ENCODE results near the gene TMEM132D.

Gene TMEM132D

DNA sequence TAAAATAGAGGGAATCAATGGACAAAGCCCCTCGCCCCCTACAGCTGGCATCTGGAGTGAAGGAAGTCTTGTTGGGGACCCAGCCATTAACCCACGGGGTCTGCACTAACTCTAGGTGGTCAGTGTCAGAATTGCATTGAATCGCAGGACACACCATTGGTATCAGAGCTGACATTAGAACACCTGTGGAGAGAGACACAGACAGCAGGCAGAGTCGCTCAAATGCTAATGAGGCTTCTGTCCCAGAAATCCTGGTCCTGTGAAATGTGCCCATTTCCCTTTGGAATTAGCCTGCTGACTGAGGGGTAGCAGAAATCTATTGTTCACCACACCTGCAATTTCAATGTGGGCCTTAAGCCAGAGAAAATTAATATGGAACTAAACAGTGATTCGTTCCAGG lies 33.0 kb downstream of the TMEM132D start:
- Mint-ChIP-seq H3K4me1 (peaks cover 32% of the 10 kb centered on the region), H3K4me3 (no peak overlapping the region), H3K36me3 (ENCODE audit: low read depth) (no peaks in the 10 kb centered on the region), H3K27ac (no peak overlapping the region), H3K27me3 (ENCODE audit: low read depth, poor library complexity) (peaks cover 19% of the 10 kb centered on the region), H3K9me3 (peaks cover 11% of the 10 kb centered on the region)
- no peak for DNase-seq
- TF ChIP-seq, protein P1, sequence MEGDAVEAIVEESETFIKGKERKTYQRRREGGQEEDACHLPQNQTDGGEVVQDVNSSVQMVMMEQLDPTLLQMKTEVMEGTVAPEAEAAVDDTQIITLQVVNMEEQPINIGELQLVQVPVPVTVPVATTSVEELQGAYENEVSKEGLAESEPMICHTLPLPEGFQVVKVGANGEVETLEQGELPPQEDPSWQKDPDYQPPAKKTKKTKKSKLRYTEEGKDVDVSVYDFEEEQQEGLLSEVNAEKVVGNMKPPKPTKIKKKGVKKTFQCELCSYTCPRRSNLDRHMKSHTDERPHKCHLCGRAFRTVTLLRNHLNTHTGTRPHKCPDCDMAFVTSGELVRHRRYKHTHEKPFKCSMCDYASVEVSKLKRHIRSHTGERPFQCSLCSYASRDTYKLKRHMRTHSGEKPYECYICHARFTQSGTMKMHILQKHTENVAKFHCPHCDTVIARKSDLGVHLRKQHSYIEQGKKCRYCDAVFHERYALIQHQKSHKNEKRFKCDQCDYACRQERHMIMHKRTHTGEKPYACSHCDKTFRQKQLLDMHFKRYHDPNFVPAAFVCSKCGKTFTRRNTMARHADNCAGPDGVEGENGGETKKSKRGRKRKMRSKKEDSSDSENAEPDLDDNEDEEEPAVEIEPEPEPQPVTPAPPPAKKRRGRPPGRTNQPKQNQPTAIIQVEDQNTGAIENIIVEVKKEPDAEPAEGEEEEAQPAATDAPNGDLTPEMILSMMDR (IDR thresholded peaks at IDR 0.05), result no peak

DNA sequence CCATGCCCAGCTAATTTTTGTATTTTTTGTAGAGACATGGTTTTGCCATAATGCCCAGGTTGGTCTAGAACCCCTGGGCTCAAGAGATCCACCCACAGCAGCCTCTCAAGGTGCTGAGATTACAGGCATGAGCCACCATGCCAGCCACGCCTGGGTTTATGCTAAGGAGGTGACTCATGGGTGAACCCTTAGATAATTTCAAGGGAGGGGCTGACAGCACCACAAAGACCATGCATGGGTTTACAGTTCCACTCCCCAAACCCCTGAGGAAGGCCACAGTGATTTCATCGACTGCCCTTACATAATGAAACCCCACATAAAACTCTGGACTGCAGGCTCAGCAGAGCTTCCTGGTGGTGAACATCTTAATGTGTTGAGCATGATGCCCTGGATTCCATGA lies 33.7 kb downstream of the TMEM132D start:
- Mint-ChIP-seq H3K36me3 (ENCODE audit: low read depth) (no peaks in the 10 kb centered on the region), H3K4me1 (peaks cover 32% of the 10 kb centered on the region), H3K4me3 (no peak overlapping the region), H3K27me3 (ENCODE audit: low read depth, poor library complexity) (peaks cover 20% of the 10 kb centered on the region), H3K9me3 (peaks cover 14% of the 10 kb centered on the region), H3K27ac (no peak overlapping the region)
- TF ChIP-seq, protein P1 (IDR thresholded peaks at IDR 0.05), result no peak
- DNase-seq, result no peak

DNA sequence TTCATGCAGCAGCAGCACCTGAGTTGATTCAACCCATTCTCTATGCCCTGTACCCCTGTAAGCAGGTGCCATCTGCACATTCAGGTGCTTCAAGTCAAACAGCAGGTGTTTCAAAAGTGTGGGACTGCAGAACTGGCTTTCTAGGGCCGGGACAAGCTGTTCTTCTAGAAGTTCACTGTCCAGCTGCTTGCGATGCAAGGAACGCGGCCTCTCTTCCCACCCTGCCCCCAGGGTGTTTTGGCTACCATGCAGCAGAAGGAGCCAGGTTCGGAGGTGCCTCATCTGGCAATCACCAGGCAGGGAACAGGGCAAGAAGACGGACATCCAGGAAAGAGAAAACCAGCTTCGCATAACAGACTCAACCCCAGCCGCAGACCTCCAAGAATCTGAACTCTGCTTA lies 35.2 kb downstream of the TMEM132D start:
- TF ChIP-seq, protein P1 (IDR thresholded peaks at IDR 0.05), result no peak
- H3K27me3 Mint-ChIP-seq (ENCODE audit: low read depth, poor library complexity), result peaks cover 20% of the 10 kb centered on the region
- peaks cover 27% of the 10 kb centered on the region for H3K9me3 Mint-ChIP-seq
- H3K4me3 Mint-ChIP-seq, result no peak overlapping the region
- DNase-seq, result no peak
- H3K36me3 Mint-ChIP-seq (ENCODE audit: low read depth), result no peaks in the 10 kb centered on the region
- peaks cover 27% of the 10 kb centered on the region for H3K4me1 Mint-ChIP-seq
- H3K27ac Mint-ChIP-seq, result no peak overlapping the region

DNA sequence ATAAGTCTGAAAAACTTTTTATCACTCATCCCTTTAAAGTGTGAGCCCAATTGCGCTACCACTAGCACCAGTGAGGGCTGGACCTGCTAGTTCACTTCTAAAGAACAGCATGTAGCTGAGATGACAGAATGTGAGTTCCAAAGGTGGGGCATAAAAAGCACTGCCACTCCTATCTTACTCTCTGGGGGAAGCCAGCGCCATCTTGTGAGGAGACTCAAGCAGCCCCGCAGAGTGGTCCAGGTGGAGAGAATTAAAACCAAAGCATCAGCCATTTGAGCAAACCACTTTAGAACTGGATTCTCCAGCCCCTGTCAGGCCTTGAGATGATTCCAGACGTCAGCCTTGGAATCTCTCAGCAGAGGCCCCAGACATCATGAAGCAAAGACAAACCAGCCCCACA lies 39.9 kb downstream of the TMEM132D start:
- no peak for DNase-seq
- H3K36me3 Mint-ChIP-seq (ENCODE audit: low read depth), result no peaks in the 10 kb centered on the region
- H3K4me1 Mint-ChIP-seq, result peaks cover 15% of the 10 kb centered on the region
- H3K9me3 Mint-ChIP-seq, result peaks cover 27% of the 10 kb centered on the region
- no peak overlapping the region for H3K27ac Mint-ChIP-seq
- H3K27me3 Mint-ChIP-seq (ENCODE audit: low read depth, poor library complexity), result peaks cover 3% of the 10 kb centered on the region
- TF ChIP-seq, protein P1 (IDR thresholded peaks at IDR 0.05), result no peak
- no peak overlapping the region for H3K4me3 Mint-ChIP-seq

DNA sequence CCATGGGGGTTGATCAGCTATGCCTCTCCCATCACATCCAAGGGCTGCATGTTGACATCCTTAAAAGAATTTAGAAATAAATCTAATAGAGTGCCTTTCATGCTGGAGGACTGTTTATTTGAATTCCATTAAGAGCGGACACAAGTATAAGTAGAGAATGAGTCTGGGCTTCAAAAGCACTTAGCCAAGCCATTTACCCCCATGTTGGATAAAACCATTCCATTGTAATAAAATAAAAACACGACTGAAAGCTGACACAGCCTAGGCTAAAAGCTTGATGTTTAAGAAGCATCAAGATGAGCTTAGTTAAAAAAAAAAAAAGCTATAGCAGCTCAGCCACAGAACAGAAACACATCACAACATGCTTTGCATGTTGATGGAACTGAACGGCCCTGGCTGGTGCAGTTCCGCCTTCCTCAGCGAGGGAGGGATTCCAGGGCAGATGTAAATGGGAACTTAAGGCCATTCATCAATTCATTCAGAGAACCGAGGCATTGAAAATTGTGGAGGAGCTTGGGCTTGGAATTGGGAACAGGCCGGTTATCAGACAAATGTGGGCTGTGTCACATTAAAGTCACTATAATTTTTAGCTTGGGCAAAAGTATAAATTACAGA lies 41.2 kb downstream of the TMEM132D start:
- H3K27me3 Mint-ChIP-seq (ENCODE audit: low read depth, poor library complexity), result peaks cover 3% of the 10 kb centered on the region
- peaks cover 15% of the 10 kb centered on the region for H3K4me1 Mint-ChIP-seq
- H3K27ac Mint-ChIP-seq, result no peak overlapping the region
- H3K9me3 Mint-ChIP-seq, result peaks cover 27% of the 10 kb centered on the region
- H3K36me3 Mint-ChIP-seq (ENCODE audit: low read depth), result no peaks in the 10 kb centered on the region
- H3K4me3 Mint-ChIP-seq, result no peak overlapping the region
- no peak for DNase-seq
- TF ChIP-seq, protein P1 (IDR thresholded peaks at IDR 0.05), result no peak

DNA sequence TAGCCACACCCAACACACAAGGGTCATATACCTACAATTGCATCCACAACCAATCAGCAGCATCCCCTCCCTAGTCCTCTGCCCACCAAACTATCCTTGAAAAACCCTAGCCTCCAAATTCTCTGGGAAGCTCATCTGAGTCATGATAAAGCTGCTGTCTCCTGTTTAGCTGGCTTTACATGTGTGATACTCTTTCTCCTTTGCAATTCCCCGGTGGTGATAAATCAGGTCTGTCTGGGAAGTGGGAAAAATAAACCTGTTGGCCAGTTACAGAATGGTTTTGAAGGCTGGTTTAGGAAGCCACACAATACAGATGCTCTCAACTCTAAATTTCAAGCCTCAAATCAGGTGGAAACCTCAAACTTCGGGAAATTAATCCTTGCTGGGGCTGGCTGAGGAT lies 41.9 kb downstream of the TMEM132D start:
- no peaks in the 10 kb centered on the region for H3K36me3 Mint-ChIP-seq (ENCODE audit: low read depth)
- peaks cover 3% of the 10 kb centered on the region for H3K27me3 Mint-ChIP-seq (ENCODE audit: low read depth, poor library complexity)

More for the DNA sequence above, 41.9 kb downstream of the TMEM132D start:
- Mint-ChIP-seq H3K4me1 (peaks cover 15% of the 10 kb centered on the region), H3K27ac (no peak overlapping the region), H3K9me3 (peaks cover 23% of the 10 kb centered on the region), H3K4me3 (no peak overlapping the region)
- DNase-seq, result no peak
- TF ChIP-seq, protein P1 (IDR thresholded peaks at IDR 0.05), result no peak

Data from nephron progenitor cell (in vitro differentiated cells).